ENCODE measurements around the gene C1orf94. TPM values are rescaled to one million over a fixed set of nuclear protein-coding genes. Genes with fewer than 3 reads are reported as not detected.

The C1orf94 gene
- total and polyA plus RNA-seq, 2 experiments from 2014 or later = 4.3 to 5.3 TPM

DNA sequence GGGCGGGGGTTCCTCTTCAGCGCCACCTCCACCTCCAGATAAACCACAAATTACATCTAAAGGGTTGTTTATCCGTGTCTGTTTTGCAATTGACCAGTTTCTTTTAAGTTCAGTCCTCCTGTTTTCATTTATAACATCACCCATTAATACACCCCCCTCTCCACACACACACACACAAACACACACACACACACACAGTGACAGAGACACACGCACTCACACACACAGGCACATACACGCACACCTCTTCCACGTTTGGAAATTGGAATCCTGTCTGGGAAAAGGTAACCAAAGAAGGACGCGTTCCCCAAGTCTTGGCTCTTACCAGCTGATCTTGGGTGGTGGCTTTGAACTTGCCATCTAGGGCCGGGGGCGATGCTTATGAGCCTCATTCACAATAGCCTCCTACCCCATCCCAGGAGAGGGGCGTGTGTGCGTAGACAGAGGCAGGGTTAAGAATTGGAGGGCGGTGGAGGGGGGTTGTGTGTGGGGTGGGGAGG, 11.2 kb upstream of the C1orf94 start:
- ATAC-seq (peak; percentile 0; the same call in 2 of the 3 replicates), DNase-seq (ENCODE audit: low spot score) (peak; percentile 71)
- H3K9me3 Mint-ChIP-seq = no peaks in the 10 kb centered on the region
- H3K27ac ChIP-seq (ENCODE audit: low read depth) = no peak overlapping the region
- peaks cover 39% of the 10 kb centered on the region for H3K4me1 Mint-ChIP-seq
- peaks cover 9% of the 10 kb centered on the region for H3K36me3 Mint-ChIP-seq (ENCODE audit: low read depth)
- H3K9me2 ChIP-seq (ENCODE audit: insufficient read depth) = no peaks in the 10 kb centered on the region
- H3K27me3 ChIP-seq (ENCODE audit: insufficient read depth) = peaks cover 5% of the 10 kb centered on the region; the same call in 1 of the 2 replicates
- peaks cover 49% of the 10 kb centered on the region for H3K79me2 ChIP-seq (replicated peaks; ENCODE audit: insufficient read depth)
- 0 out of 2 replicates have a peak overlapping the region, but pooled peaks have one; percentile 59 for H2AFZ ChIP-seq
- H3K36me3 ChIP-seq (ENCODE audit: insufficient read depth) = no peaks in the 10 kb centered on the region
- peaks cover 8% of the 10 kb centered on the region for H3K27me3 Mint-ChIP-seq (ENCODE audit: insufficient read depth, low read depth, poor library complexity)
- H3K4me3 ChIP-seq = peak overlapping the region; percentile 91
- peak overlapping the region; percentile 99 for H3K4me2 ChIP-seq
- no peak for TF ChIP-seq JUNB (IDR thresholded peaks at IDR 0.05; ENCODE audit: unreplicated experiment)
- TF ChIP-seq, protein P1, sequence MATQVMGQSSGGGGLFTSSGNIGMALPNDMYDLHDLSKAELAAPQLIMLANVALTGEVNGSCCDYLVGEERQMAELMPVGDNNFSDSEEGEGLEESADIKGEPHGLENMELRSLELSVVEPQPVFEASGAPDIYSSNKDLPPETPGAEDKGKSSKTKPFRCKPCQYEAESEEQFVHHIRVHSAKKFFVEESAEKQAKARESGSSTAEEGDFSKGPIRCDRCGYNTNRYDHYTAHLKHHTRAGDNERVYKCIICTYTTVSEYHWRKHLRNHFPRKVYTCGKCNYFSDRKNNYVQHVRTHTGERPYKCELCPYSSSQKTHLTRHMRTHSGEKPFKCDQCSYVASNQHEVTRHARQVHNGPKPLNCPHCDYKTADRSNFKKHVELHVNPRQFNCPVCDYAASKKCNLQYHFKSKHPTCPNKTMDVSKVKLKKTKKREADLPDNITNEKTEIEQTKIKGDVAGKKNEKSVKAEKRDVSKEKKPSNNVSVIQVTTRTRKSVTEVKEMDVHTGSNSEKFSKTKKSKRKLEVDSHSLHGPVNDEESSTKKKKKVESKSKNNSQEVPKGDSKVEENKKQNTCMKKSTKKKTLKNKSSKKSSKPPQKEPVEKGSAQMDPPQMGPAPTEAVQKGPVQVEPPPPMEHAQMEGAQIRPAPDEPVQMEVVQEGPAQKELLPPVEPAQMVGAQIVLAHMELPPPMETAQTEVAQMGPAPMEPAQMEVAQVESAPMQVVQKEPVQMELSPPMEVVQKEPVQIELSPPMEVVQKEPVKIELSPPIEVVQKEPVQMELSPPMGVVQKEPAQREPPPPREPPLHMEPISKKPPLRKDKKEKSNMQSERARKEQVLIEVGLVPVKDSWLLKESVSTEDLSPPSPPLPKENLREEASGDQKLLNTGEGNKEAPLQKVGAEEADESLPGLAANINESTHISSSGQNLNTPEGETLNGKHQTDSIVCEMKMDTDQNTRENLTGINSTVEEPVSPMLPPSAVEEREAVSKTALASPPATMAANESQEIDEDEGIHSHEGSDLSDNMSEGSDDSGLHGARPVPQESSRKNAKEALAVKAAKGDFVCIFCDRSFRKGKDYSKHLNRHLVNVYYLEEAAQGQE (IDR thresholded peaks at IDR 0.05; ENCODE audit: unreplicated experiment) = no peak
- no peak for TF ChIP-seq EZH2phosphoT487 (IDR thresholded peaks at IDR 0.05; ENCODE audit: unreplicated experiment)
- H3K4me1 ChIP-seq (ENCODE audit: insufficient read depth) = peaks cover 47% of the 10 kb centered on the region
- H3K27ac Mint-ChIP-seq = peak overlapping the region; percentile 75
- H4K20me1 ChIP-seq (replicated peaks; ENCODE audit: insufficient read depth) = peaks cover 9% of the 10 kb centered on the region
- 0 out of 2 replicates have a peak, but pooled peaks cover 8% of the 10 kb centered on the region for H3F3A ChIP-seq (replicated peaks; ENCODE audit: low read depth)
- H3K4me3 Mint-ChIP-seq = peak overlapping the region; percentile 88

DNA sequence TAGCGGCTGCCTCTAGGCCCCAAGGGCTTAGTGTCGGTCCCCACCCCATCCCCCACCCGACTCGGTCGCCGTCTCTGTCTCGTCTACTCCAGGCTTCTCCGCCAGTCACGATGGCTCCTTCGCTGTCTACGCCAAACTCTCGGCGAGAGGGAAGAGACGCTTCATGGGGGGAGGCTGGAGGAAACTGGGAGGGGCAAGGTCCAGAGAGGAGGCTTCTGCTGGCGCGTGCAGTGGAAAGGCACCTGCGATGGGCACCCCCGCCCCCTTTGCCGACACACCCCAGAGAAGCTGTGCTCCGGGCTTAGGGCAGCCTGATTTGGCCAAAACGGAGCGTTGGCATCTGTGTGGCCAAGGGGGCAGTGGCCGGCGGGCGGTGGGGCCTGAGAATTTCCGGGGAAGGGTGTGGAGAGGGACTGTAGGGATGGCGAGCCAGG, 10.5 kb upstream of the C1orf94 start:
- H3K27me3 ChIP-seq (ENCODE audit: insufficient read depth) = peaks cover 5% of the 10 kb centered on the region; the same call in 1 of the 2 replicates
- TF ChIP-seq, protein P2, sequence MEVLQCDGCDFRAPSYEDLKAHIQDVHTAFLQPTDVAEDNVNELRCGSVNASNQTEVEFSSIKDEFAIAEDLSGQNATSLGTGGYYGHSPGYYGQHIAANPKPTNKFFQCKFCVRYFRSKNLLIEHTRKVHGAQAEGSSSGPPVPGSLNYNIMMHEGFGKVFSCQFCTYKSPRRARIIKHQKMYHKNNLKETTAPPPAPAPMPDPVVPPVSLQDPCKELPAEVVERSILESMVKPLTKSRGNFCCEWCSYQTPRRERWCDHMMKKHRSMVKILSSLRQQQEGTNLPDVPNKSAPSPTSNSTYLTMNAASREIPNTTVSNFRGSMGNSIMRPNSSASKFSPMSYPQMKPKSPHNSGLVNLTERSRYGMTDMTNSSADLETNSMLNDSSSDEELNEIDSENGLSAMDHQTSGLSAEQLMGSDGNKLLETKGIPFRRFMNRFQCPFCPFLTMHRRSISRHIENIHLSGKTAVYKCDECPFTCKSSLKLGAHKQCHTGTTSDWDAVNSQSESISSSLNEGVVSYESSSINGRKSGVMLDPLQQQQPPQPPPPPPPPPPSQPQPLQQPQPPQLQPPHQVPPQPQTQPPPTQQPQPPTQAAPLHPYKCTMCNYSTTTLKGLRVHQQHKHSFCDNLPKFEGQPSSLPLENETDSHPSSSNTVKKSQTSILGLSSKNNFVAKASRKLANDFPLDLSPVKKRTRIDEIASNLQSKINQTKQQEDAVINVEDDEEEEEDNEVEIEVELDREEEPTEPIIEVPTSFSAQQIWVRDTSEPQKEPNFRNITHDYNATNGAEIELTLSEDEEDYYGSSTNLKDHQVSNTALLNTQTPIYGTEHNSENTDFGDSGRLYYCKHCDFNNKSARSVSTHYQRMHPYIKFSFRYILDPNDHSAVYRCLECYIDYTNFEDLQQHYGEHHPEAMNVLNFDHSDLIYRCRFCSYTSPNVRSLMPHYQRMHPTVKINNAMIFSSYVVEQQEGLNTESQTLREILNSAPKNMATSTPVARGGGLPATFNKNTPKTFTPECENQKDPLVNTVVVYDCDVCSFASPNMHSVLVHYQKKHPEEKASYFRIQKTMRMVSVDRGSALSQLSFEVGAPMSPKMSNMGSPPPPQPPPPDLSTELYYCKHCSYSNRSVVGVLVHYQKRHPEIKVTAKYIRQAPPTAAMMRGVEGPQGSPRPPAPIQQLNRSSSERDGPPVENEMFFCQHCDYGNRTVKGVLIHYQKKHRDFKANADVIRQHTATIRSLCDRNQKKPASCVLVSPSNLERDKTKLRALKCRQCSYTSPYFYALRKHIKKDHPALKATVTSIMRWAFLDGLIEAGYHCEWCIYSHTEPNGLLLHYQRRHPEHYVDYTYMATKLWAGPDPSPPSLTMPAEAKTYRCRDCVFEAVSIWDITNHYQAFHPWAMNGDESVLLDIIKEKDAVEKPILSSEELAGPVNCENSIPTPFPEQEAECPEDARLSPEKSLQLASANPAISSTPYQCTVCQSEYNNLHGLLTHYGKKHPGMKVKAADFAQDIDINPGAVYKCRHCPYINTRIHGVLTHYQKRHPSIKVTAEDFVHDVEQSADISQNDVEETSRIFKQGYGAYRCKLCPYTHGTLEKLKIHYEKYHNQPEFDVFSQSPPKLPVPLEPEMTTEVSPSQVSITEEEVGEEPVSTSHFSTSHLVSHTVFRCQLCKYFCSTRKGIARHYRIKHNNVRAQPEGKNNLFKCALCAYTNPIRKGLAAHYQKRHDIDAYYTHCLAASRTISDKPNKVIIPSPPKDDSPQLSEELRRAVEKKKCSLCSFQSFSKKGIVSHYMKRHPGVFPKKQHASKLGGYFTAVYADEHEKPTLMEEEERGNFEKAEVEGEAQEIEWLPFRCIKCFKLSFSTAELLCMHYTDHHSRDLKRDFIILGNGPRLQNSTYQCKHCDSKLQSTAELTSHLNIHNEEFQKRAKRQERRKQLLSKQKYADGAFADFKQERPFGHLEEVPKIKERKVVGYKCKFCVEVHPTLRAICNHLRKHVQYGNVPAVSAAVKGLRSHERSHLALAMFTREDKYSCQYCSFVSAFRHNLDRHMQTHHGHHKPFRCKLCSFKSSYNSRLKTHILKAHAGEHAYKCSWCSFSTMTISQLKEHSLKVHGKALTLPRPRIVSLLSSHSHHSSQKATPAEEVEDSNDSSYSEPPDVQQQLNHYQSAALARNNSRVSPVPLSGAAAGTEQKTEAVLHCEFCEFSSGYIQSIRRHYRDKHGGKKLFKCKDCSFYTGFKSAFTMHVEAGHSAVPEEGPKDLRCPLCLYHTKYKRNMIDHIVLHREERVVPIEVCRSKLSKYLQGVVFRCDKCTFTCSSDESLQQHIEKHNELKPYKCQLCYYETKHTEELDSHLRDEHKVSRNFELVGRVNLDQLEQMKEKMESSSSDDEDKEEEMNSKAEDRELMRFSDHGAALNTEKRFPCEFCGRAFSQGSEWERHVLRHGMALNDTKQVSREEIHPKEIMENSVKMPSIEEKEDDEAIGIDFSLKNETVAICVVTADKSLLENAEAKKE (CRISPR knock-in tag; IDR thresholded peaks at IDR 0.05) = no peak
- no peak for TF ChIP-seq ZNF114 (CRISPR knock-in tag; IDR thresholded peaks at IDR 0.05)
- TF ChIP-seq, protein P1 (IDR thresholded peaks at IDR 0.05; ENCODE audit: unreplicated experiment) = no peak
- peak; percentile 43; the same call in 1 of the 2 replicates for TF ChIP-seq CREB1 (CRISPR knock-in tag; IDR thresholded peaks at IDR 0.05; ENCODE audit: low read depth)

More for the DNA sequence above, 10.5 kb upstream of the C1orf94 start:
- H3K9me3 Mint-ChIP-seq = no peaks in the 10 kb centered on the region
- Histone ChIP-seq H3F3A (replicated peaks; ENCODE audit: low read depth) (0 out of 2 replicates have a peak, but pooled peaks cover 8% of the 10 kb centered on the region), H3K4me2 (peak overlapping the region; percentile 99), H3K4me1 (ENCODE audit: insufficient read depth) (peaks cover 43% of the 10 kb centered on the region), H4K20me1 (replicated peaks; ENCODE audit: insufficient read depth) (peaks cover 1% of the 10 kb centered on the region; the same call in 1 of the 2 replicates), H3K79me2 (replicated peaks; ENCODE audit: insufficient read depth) (peaks cover 41% of the 10 kb centered on the region), H3K27ac (ENCODE audit: low read depth) (peak overlapping the region; percentile 96), H3K9me2 (ENCODE audit: insufficient read depth) (no peaks in the 10 kb centered on the region), H3K4me3 (peak overlapping the region; percentile 91), H2AFZ (no peak overlapping the region), H3K36me3 (ENCODE audit: insufficient read depth) (no peaks in the 10 kb centered on the region)
- H3K27ac Mint-ChIP-seq = peak overlapping the region; percentile 46
- peak overlapping the region; percentile 88 for H3K4me3 Mint-ChIP-seq
- H3K36me3 Mint-ChIP-seq (ENCODE audit: low read depth) = peaks cover 5% of the 10 kb centered on the region
- H3K4me1 Mint-ChIP-seq = peaks cover 42% of the 10 kb centered on the region
- ATAC-seq = peak; percentile 14
- DNase-seq (ENCODE audit: low spot score) = peak; percentile 83
- peaks cover 8% of the 10 kb centered on the region for H3K27me3 Mint-ChIP-seq (ENCODE audit: insufficient read depth, low read depth, poor library complexity)

All from GM23338 (cell line).